Measurements from ENCODE around the gene PLCB1. TPM values are rescaled to one million over a fixed set of nuclear protein-coding genes. Genes with fewer than 3 reads are reported as not detected.

The PLCB1 gene
- total and polyA plus RNA-seq, 2 of the 4 experiments (the other 2 are of a cell fraction): 5.6 to 16.1 TPM

- Histone ChIP-seq H3K4me2 (ENCODE audit: low read depth, low read length) (no peak overlapping the region), H2AK5ac (ENCODE audit: low read depth, low read length) (no peak overlapping the region), H3K4me3 (ENCODE audit: insufficient read depth, low read depth, low read length) (no peak overlapping the region), H3K36me3 (ENCODE audit: control insufficient read depth, insufficient read depth, low read length) (no peaks in the 10 kb centered on the region), H2BK5ac (ENCODE audit: low read depth, low read length, poor library complexity, severe bottlenecking) (no peak overlapping the region), H4K20me1 (ENCODE audit: insufficient read depth, low read length) (no peaks in the 10 kb centered on the region), H2AFZ (replicated peaks; ENCODE audit: low read length, poor library complexity) (no peak overlapping the region), H2AK9ac (replicated peaks; ENCODE audit: low read depth, low read length, poor library complexity) (no peak overlapping the region), H3K9me1 (ENCODE audit: insufficient read depth, low read length) (peaks cover 2% of the 10 kb centered on the region; the same call in 1 of the 2 replicates), H3K4ac (ENCODE audit: low read depth, low read length) (no peak overlapping the region), H2BK120ac (ENCODE audit: low read depth, low read length) (no peak overlapping the region), H3K56ac (ENCODE audit: extremely low read depth, insufficient read depth, low read length) (no peak overlapping the region), H4K8ac (ENCODE audit: low read depth in 2 of 2, low read length in 2 of 2) (no peak overlapping the region), H3K4me1 (ENCODE audit: control insufficient read depth, insufficient read depth, low read length) (peaks cover 7% of the 10 kb centered on the region), H3K14ac (replicated peaks; ENCODE audit: low read depth, low read length) (no peak overlapping the region), H3K9me3 (ENCODE audit: control insufficient read depth, insufficient read depth, low read length) (no peaks in the 10 kb centered on the region), H3K27me3 (ENCODE audit: control insufficient read depth, insufficient read depth, low read length) (no peaks in the 10 kb centered on the region), H3K18ac (ENCODE audit: low read depth, low read length) (no peak overlapping the region), H2BK20ac (ENCODE audit: low read depth, low read length) (no peak overlapping the region; the same call in 1 of the 2 replicates), H3K79me1 (ENCODE audit: low read depth in 1 of 2, low read length in 2 of 2) (peaks cover 7 to 10% of the 10 kb centered on the region in 2 experiments), H3K27ac (ENCODE audit: insufficient read depth, low read length) (no peak overlapping the region), H4K91ac (ENCODE audit: insufficient read depth, low read depth, low read length) (no peak overlapping the region), H4K5ac (ENCODE audit: low read depth, low read length) (no peak overlapping the region), H2BK15ac (ENCODE audit: low read depth, low read length) (no peak overlapping the region), H3K9ac (ENCODE audit: low read depth, low read length) (no peak overlapping the region), H3K23ac (ENCODE audit: low read depth, low read length) (no peak overlapping the region)
- intact Hi-C loops (cut with micrococcal nuclease): loop anchor here (10.0 kb wide), 1 partner anchor 455 kb away; no protein-coding TSS in a partner anchor
- BruUV-seq (replicated peaks): no TSS peak
- dilution Hi-C loops (cut with HindIII; ENCODE audit: low sequenced_read_pairs, unreplicated experiment): no loop called here
- WGBS, 2 experiments (ENCODE audit: extremely low coverage in 2 of 2, insufficient read length in 1 of 2): 73% methylated on average over 2 of the region's 5 CpGs; no CpG with 5 or more reads in 1 of the 2 experiments
- POLR2A ChIA-PET (ENCODE audit: unreplicated experiment): no interaction called here
- no peak for DNase-seq
- TF ChIP-seq RAD21 (IDR thresholded peaks at IDR 0.05; ENCODE audit: low read length): no peak
- TF ChIP-seq RCOR1 (IDR thresholded peaks at IDR 0.05; ENCODE audit: insufficient replicate concordance, low read length): no peak
- TF ChIP-seq RFX5 (IDR thresholded peaks at IDR 0.05; ENCODE audit: low read depth, low read length): no peak
- no peak for TF ChIP-seq USF2 (IDR thresholded peaks at IDR 0.05; ENCODE audit: low read depth, low read length)
- no peak for TF ChIP-seq CTCF (conservative IDR thresholded peaks at IDR 0.05; ENCODE audit: low read depth, low read length)
- TF ChIP-seq CEBPB (IDR thresholded peaks at IDR 0.05; ENCODE audit: low read depth, low read length): no peak
- TF ChIP-seq MAFK (IDR thresholded peaks at IDR 0.05; ENCODE audit: low read depth, low read length): no peak
- no peak for TF ChIP-seq FOS (IDR thresholded peaks at IDR 0.05; ENCODE audit: low read depth, low read length)
- TF ChIP-seq MAZ (IDR thresholded peaks at IDR 0.05; ENCODE audit: borderline replicate concordance, low read depth, low read length): no peak
- TF ChIP-seq POLR2A (IDR thresholded peaks at IDR 0.05; ENCODE audit: low read depth, low read length): no peak
- TF ChIP-seq BHLHE40 (IDR thresholded peaks at IDR 0.05; ENCODE audit: low read depth, low read length): no peak
- TF ChIP-seq ELK1 (IDR thresholded peaks at IDR 0.05; ENCODE audit: borderline replicate concordance, low read depth, low read length): no peak
- ATAC-seq (ENCODE audit: low read depth): no peak
- in situ Hi-C loops (cut with MboI; ENCODE audit: low sequenced_read_pairs): no loop called here
- CTCF ChIA-PET: no interaction called here
Observed at GRCh38 chr20:8390037-8390433, 258.0 kb downstream of the PLCB1 start.
